Spinal cord (tissue), 10 donors: ENCODE measurements around the gene SWAP70. TPM values are rescaled to one million over a fixed set of nuclear protein-coding genes. Genes with fewer than 3 reads are reported as not detected.

Experiments used
- DNase-seq, 6 donors: peaks; one replicate each; pipeline versions ENCODE4 v3.0.0 to v3.0.0-alpha.2; 2013 to 2015; ENCODE audit warnings: low spot score in 6 of 6, low read depth in 4 of 6
- H3K27ac ChIP-seq: one replicate; pipeline ENCODE4 v1.5.1; 2013; ENCODE audit warnings: low read depth, low read length, control low read depth
- H3K27me3 ChIP-seq: one replicate; pipeline ENCODE4 v1.6.1; 2013; ENCODE audit warnings: low read length; ENCODE audit not compliant: control insufficient read depth, insufficient read depth
- H3K36me3 ChIP-seq: one replicate; pipeline ENCODE4 v1.6.1; 2013; ENCODE audit warnings: low read length; ENCODE audit not compliant: control insufficient read depth, insufficient read depth
- H3K4me1 ChIP-seq: one replicate; pipeline ENCODE4 v1.6.1; 2013; ENCODE audit warnings: low read length; ENCODE audit not compliant: control insufficient read depth, insufficient read depth
- H3K4me3 ChIP-seq: one replicate; pipeline ENCODE4 v1.5.1; 2013; ENCODE audit warnings: low read depth, low read length, control low read depth
- H3K9me3 ChIP-seq: one replicate; pipeline ENCODE4 v1.6.1; 2013; ENCODE audit warnings: low read length; ENCODE audit not compliant: control insufficient read depth, insufficient read depth
- WGBS: methylation state at CpG from one replicate; pipeline ENCODE4 v1.1.5; 2013; ENCODE audit warnings: missing lambda C conversion rate; ENCODE audit not compliant: insufficient coverage; 5-methylcytosine and 5-hydroxymethylcytosine counted together
- polyA plus RNA-seq, 2 donors: library from polyadenylated mRNA; unstranded; fragments of 120-200 nt; gene quantifications; one replicate each; pipeline ENCODE4 v1.2.1, GENCODE V29; 2013; ENCODE audit not compliant: insufficient read length in 2 of 2
- total RNA-seq, 2 donors: library from RNA; depleted of rRNA in 1 of 2; stranded (reverse); fragments of 120-200 nt in 1 of 2; fragments of >200 nt in 1 of 2; gene quantifications; one replicate each; pipeline versions ENCODE4 v1.2.3 to v1.2.4, GENCODE V29; 2013 to 2014
- donor health status: healthy.

SWAP70 gene
- total and polyA plus RNA-seq, 4 donors, result 15.0 to 28.4 (median 20.4) TPM

DNA sequence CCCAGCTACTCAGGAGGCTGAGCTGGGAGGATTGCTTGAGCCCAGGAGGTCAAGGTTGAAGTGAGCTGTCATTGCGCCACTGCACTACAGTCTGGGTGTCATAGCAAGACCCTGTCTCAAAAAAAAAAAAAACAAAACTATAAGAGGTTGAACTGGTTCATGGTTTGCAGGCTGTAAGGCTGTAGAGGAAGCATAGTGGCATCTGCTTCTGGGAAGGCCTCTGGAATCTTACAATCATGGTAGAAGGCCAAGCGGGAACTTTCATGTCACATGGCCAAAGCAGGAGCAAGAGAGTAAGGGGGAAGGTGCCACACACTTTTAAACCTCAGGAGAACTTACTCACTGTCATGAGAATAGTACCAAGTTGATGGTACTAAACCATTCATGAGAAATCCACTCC is 109.6 kb downstream of the SWAP70 start:
- no CpG with 5 or more reads among the region's 2 CpGs for WGBS

GRCh38 chr11:9774109-9774508 is 110.2 kb downstream of the SWAP70 start:
- no peak overlapping the region for H3K27ac ChIP-seq
- peaks cover 2% of the 10 kb centered on the region for H3K36me3 ChIP-seq
- H3K4me1 ChIP-seq, result no peaks in the 10 kb centered on the region
- no peaks in the 10 kb centered on the region for H3K9me3 ChIP-seq
- DNase-seq, result no peak
- no peak overlapping the region for H3K4me3 ChIP-seq
- H3K27me3 ChIP-seq, result no peaks in the 10 kb centered on the region

More for the DNA sequence above, 109.6 kb downstream of the SWAP70 start:
- Histone ChIP-seq H3K9me3 (no peaks in the 10 kb centered on the region), H3K4me3 (no peak overlapping the region), H3K36me3 (peaks cover 2% of the 10 kb centered on the region), H3K27me3 (no peaks in the 10 kb centered on the region), H3K27ac (no peak overlapping the region), H3K4me1 (no peaks in the 10 kb centered on the region)
- no peak for DNase-seq

- 76% methylated on average over 2 of the region's 6 CpGs for WGBS
- Histone ChIP-seq H3K9me3 (no peaks in the 10 kb centered on the region), H3K27ac (no peak overlapping the region), H3K36me3 (peaks cover 2% of the 10 kb centered on the region), H3K27me3 (no peaks in the 10 kb centered on the region), H3K4me1 (no peaks in the 10 kb centered on the region), H3K4me3 (no peak overlapping the region)
- no peak for DNase-seq
These were observed 110.9 kb downstream of the SWAP70 start for GRCh38 chr11:9774591-9775397.

DNA sequence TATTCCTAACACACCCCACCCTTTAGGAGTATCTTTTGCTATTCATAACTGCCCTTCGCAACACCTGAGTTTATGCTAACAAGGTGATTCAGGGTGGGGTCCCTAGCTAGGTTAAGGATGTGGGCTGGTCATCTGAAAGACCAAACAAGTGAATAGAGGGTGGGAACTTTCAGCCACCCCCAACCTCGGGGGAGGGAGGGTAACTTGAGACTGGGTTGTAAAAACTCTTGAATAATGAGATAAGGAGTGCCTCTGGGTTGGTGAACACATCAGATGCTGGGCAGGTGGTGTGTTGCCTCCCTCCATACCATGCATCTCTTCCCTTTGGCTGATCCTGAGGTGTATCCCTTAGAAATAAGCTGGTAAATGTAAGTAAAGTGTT is 111.5 kb downstream of the SWAP70 start:
- Histone ChIP-seq H3K9me3 (no peaks in the 10 kb centered on the region), H3K27ac (no peak overlapping the region), H3K4me3 (no peak overlapping the region), H3K4me1 (no peaks in the 10 kb centered on the region), H3K27me3 (no peaks in the 10 kb centered on the region), H3K36me3 (peaks cover 6% of the 10 kb centered on the region)
- DNase-seq, result no peak
- no CpG with 5 or more reads among the region's 2 CpGs for WGBS

DNA sequence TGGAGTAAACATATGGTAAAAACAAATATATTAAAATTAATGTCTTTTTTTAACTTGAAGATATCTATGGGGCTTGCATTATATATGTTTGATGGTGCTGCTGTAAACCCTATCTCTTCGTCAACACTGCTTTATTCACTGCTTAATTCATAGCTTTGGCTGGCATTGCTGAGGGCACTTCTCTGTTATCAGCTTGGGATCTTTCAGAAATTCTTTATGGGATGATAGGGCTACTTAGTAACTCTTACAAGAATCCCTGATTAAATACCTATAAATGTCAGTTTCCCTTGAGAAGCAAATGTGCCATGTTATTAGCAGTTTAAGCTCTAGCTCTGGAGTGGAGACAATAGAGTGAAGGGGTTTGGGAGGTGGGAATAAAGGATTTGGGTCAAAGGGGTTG is 112.3 kb downstream of the SWAP70 start:
- Histone ChIP-seq H3K4me3 (no peak overlapping the region), H3K36me3 (peaks cover 11% of the 10 kb centered on the region), H3K9me3 (no peaks in the 10 kb centered on the region), H3K27ac (no peak overlapping the region), H3K27me3 (no peaks in the 10 kb centered on the region), H3K4me1 (no peaks in the 10 kb centered on the region)
- no CpG with 5 or more reads among the region's 1 CpG for WGBS
- DNase-seq, result no peak

- no peak for DNase-seq
- WGBS, result no CpG with 5 or more reads among the region's 2 CpGs
- no peaks in the 10 kb centered on the region for H3K27me3 ChIP-seq
- no peaks in the 10 kb centered on the region for H3K9me3 ChIP-seq
- H3K36me3 ChIP-seq, result peaks cover 14% of the 10 kb centered on the region
- no peak overlapping the region for H3K27ac ChIP-seq
- H3K4me1 ChIP-seq, result no peaks in the 10 kb centered on the region
- no peak overlapping the region for H3K4me3 ChIP-seq
These were observed 113.2 kb downstream of the SWAP70 start for GRCh38 chr11:9777066-9777465.

DNA sequence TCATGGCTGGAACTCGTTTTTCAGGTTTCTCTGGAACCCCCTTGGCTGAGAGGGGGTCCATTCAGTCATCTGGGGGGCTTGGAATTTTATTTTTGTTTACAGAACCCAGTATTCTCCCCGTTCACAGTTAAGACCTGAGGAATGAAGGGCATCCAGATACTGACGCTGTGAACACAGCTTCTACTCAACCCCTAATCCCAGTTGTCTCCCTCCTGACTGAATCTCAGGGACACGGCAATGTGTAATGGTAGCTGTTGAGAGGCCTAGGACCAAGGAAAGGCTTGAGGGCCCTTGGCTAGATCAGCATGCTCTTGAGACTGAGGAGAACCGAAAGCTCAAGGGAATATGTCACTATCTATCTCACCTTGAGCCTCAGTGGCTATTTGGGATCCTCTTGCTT is 113.6 kb downstream of the SWAP70 start:
- no peaks in the 10 kb centered on the region for H3K27me3 ChIP-seq
- DNase-seq, result no peak
- H3K36me3 ChIP-seq, result peaks cover 14% of the 10 kb centered on the region
- 88% methylated on average over 1 of the region's 5 CpGs for WGBS
- H3K4me3 ChIP-seq, result no peak overlapping the region
- H3K27ac ChIP-seq, result no peak overlapping the region
- no peaks in the 10 kb centered on the region for H3K4me1 ChIP-seq
- no peaks in the 10 kb centered on the region for H3K9me3 ChIP-seq

- Histone ChIP-seq H3K4me1 (no peaks in the 10 kb centered on the region), H3K27me3 (no peaks in the 10 kb centered on the region), H3K27ac (no peak overlapping the region), H3K4me3 (no peak overlapping the region), H3K9me3 (no peaks in the 10 kb centered on the region), H3K36me3 (peaks cover 17% of the 10 kb centered on the region)
- no peak for DNase-seq
- WGBS, result 90% methylated on average over 2 of the region's 4 CpGs
These were observed 117.1 kb downstream of the SWAP70 start for GRCh38 chr11:9780929-9781328.

- Histone ChIP-seq H3K4me3 (no peak overlapping the region), H3K27me3 (no peaks in the 10 kb centered on the region), H3K4me1 (no peaks in the 10 kb centered on the region), H3K9me3 (no peaks in the 10 kb centered on the region), H3K36me3 (peaks cover 32% of the 10 kb centered on the region), H3K27ac (no peak overlapping the region)
- 100% methylated on average over 1 of the region's 2 CpGs for WGBS
- DNase-seq, result no peak
These were observed 120.1 kb downstream of the SWAP70 start for GRCh38 chr11:9783986-9784385.

DNA sequence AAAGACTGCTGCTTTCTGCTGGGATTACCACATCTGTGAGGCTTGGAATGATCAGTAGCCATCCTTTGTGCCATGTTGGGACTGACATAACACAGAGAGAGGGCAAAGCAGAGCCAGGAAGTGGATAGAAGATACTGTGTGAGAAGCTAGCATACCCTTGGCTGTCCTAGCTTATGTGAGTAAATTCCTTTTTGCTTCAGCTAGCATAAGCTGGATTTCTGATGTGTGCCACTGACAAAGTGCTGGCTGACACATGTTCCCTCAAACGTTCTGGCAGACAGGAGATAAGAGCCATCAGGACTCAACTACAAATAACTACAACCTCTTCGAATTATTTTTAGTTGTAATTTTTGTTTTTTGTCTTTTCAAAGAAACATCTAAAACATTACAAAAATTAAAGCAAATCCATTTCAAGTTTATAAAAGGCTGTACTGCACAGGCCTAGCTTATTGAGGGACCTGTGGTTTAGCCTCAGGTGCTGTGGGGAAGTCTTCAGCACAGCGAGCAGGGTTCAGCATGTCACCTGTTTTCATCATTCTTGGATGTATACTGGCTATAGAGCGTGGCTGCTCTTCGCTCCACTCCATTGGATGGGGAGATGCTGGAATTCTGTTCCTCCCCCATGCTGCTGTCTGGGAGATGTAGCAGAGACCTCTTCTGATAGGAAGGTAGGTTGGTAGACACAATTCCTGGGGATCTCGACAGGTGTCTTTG is 120.9 kb downstream of the SWAP70 start:
- H3K4me3 ChIP-seq, result no peak overlapping the region
- no peak for DNase-seq
- no peaks in the 10 kb centered on the region for H3K4me1 ChIP-seq
- no peak overlapping the region for H3K27ac ChIP-seq
- no peaks in the 10 kb centered on the region for H3K9me3 ChIP-seq
- 86% methylated on average over 1 of the region's 6 CpGs for WGBS
- H3K36me3 ChIP-seq, result peaks cover 35% of the 10 kb centered on the region
- H3K27me3 ChIP-seq, result no peaks in the 10 kb centered on the region
